Activated CD4-positive, alpha-beta T cell treated with anti-CD3 and anti-CD28 coated beads for 48 hours (primary cell): ENCODE data around the gene HOXD12.

Source experiments
- DNase-seq: peaks from one replicate; pipeline ENCODE4 v3.0.0-alpha.2; 2020

Gene HOXD12

GRCh38 chr2:176151442-176152287 is 52.1 kb downstream of the HOXD12 start, which contains the start of gene HOXD4:
HOXD4 (plus strand) TSS chr2:176151550; CDS start chr2:176151634, 84 bp downstream.
- no peak for DNase-seq
